Liver (tissue), 9 donors: ENCODE results near the gene CHTF18. TPM values are rescaled to one million over a fixed set of nuclear protein-coding genes. Genes with fewer than 3 reads are reported as not detected.
"Not testable (repeated sequence)": the region's sequence is repeated elsewhere in the genome, so short reads cannot be mapped to it uniquely, and the experiment has no call there.

Experiments
- DNase-seq: peaks from one replicate; pipeline ENCODE4 v3.0.0-alpha.2; 2017; ENCODE audit warnings: low spot score
- H3K27ac ChIP-seq, 2 donors: one replicate each; pipeline ENCODE4 v1.7.0; 2013; ENCODE audit warnings: inconsistent platforms in 2 of 2, low read length in 2 of 2, control low read depth in 1 of 2, low read depth in 1 of 2, mild to moderate bottlenecking in 1 of 2
- H3K27me3 ChIP-seq, 4 donors: one replicate each; pipeline versions ENCODE4 v1.6.1 to v1.7.0; 2013; ENCODE audit warnings: low read length in 3 of 4, inconsistent platforms in 1 of 4, mild to moderate bottlenecking in 1 of 4, moderate library complexity in 1 of 4; ENCODE audit not compliant: control insufficient read depth in 4 of 4, insufficient read depth in 4 of 4
- H3K36me3 ChIP-seq, 4 donors: one replicate each; pipeline versions ENCODE4 v1.6.1 to v1.7.0; 2013; ENCODE audit warnings: low read length in 3 of 4, mild to moderate bottlenecking in 3 of 4, low read depth in 1 of 4, moderate library complexity in 1 of 4; ENCODE audit not compliant: control insufficient read depth in 4 of 4, insufficient read depth in 3 of 4
- H3K4me1 ChIP-seq, 4 donors: one replicate each; pipeline versions ENCODE4 v1.6.1 to v1.7.0; 2013; ENCODE audit warnings: low read length in 3 of 4, mild to moderate bottlenecking in 3 of 4, moderate library complexity in 1 of 4; ENCODE audit not compliant: control insufficient read depth in 4 of 4, insufficient read depth in 4 of 4
- H3K4me3 ChIP-seq, 3 donors: one replicate each; pipeline versions ENCODE4 v1.6.1 to v1.7.0; 2013; ENCODE audit warnings: low read length in 3 of 3, control low read depth in 1 of 3, low read depth in 1 of 3, mild to moderate bottlenecking in 1 of 3
- H3K9ac ChIP-seq, 2 donors: one replicate each; pipeline ENCODE4 v1.7.0; 2013; ENCODE audit warnings: low read length in 2 of 2, mild to moderate bottlenecking in 2 of 2, moderate library complexity in 2 of 2, control low read depth in 1 of 2, low read depth in 1 of 2
- H3K9me3 ChIP-seq, 4 donors: one replicate each; pipeline versions ENCODE4 v1.6.1 to v1.7.0; 2013; ENCODE audit warnings: low read length in 3 of 4; ENCODE audit not compliant: control insufficient read depth in 4 of 4
- EGR1 ChIP-seq, 2 donors: IDR thresholded peaks; 2 replicates each; pipeline ENCODE4 v1.6.1; 2016 to 2018; ENCODE audit warnings: antibody characterized with exemption in 2 of 2, low read depth in 2 of 2
- FOXA2 ChIP-seq: IDR thresholded peaks from 2 replicates; pipeline ENCODE4 v1.6.1; 2016; ENCODE audit warnings: antibody characterized with exemption
- HNF4A ChIP-seq, 2 donors: conservative IDR thresholded peaks; 2 replicates each; pipeline ENCODE4 v1.6.1; 2016; ENCODE audit warnings: antibody characterized with exemption in 2 of 2, mild to moderate bottlenecking in 2 of 2
- HNF4G ChIP-seq: IDR thresholded peaks from 2 replicates; pipeline ENCODE4 v1.6.1; 2016; ENCODE audit warnings: antibody characterized with exemption
- JUND ChIP-seq, 2 donors: IDR thresholded peaks; 2 replicates each; pipeline ENCODE4 v1.6.1; 2016; ENCODE audit warnings: antibody characterized with exemption in 2 of 2
- NR2F2 ChIP-seq: IDR thresholded peaks from 2 replicates; pipeline ENCODE4 v1.6.1; 2016; ENCODE audit warnings: antibody characterized with exemption
- RAD21 ChIP-seq, 2 donors: IDR thresholded peaks; 2 replicates each; pipeline ENCODE4 v1.6.1; 2016; ENCODE audit warnings: antibody characterized with exemption in 2 of 2, mild to moderate bottlenecking in 2 of 2
- RXRA ChIP-seq, 2 donors: IDR thresholded peaks; 2 replicates each; pipeline ENCODE4 v1.6.1; 2017 to 2018; ENCODE audit warnings: antibody characterized with exemption in 2 of 2, mild to moderate bottlenecking in 1 of 2
- SP1 ChIP-seq: IDR thresholded peaks from 2 replicates; pipeline ENCODE4 v1.6.1; 2018; ENCODE audit warnings: antibody characterized with exemption, mild to moderate bottlenecking
- TAF1 ChIP-seq: conservative IDR thresholded peaks from 2 replicates; pipeline ENCODE4 v1.6.1; 2016; ENCODE audit warnings: antibody characterized with exemption, mild to moderate bottlenecking
- YY1 ChIP-seq: IDR thresholded peaks from 2 replicates; pipeline ENCODE4 v1.6.1; 2016; ENCODE audit warnings: antibody characterized with exemption, mild to moderate bottlenecking
- WGBS: extraction: QIAGEN DNeasy Blood & Tissue Kit; methylation state at CpG from one replicate; pipeline ENCODE4 v1.1.7; 2013; 5-methylcytosine and 5-hydroxymethylcytosine counted together
- polyA plus RNA-seq, 2 donors: library from polyadenylated mRNA; stranded (reverse) in 1 of 2; unstranded in 1 of 2; fragments of 200-250 nt in 1 of 2; fragments of >200 nt in 1 of 2; fragmentation: Nextera tagmentation in 1 of 2; extraction: Ambion mirVana in 1 of 2; gene quantifications; one replicate each; pipeline versions ENCODE4 v1.2.1 to v1.2.3, GENCODE V29; 2013 to 2015
- total RNA-seq, 2 donors: library from RNA; depleted of rRNA; stranded (reverse); fragments of >200 nt; gene quantifications; one replicate each; pipeline ENCODE4 v1.2.3, GENCODE V29; 2014
- TF ChIP-seq, protein P1 (sequence below): fragments of 150-350 bp; IDR thresholded peaks from 2 replicates; pipeline ENCODE4 v1.5.1; 2017; ENCODE audit warnings: improper control_type of control experiment, low read depth, low read length; ENCODE audit not compliant: missing input control
- TF ChIP-seq, protein P2 (sequence below): IDR thresholded peaks from 2 replicates; pipeline ENCODE4 v1.6.1; 2016; ENCODE audit warnings: antibody characterized with exemption
- TF ChIP-seq, protein P3 (sequence below): IDR thresholded peaks from 2 replicates; pipeline ENCODE4 v1.6.1; 2016; ENCODE audit warnings: antibody characterized with exemption
- TF ChIP-seq, protein P4 (sequence below): IDR thresholded peaks from 2 replicates; pipeline ENCODE4 v1.6.1; 2016; ENCODE audit warnings: antibody characterized with exemption
- donor health status: healthy.
- donor health status: healthy.
- donor health status: healthy.
- donor health status: healthy.
- donor health status: healthy.

Gene CHTF18
- total and polyA plus RNA-seq, 4 donors: 1.7 to 15.6 (median 3.9) TPM

DNA sequence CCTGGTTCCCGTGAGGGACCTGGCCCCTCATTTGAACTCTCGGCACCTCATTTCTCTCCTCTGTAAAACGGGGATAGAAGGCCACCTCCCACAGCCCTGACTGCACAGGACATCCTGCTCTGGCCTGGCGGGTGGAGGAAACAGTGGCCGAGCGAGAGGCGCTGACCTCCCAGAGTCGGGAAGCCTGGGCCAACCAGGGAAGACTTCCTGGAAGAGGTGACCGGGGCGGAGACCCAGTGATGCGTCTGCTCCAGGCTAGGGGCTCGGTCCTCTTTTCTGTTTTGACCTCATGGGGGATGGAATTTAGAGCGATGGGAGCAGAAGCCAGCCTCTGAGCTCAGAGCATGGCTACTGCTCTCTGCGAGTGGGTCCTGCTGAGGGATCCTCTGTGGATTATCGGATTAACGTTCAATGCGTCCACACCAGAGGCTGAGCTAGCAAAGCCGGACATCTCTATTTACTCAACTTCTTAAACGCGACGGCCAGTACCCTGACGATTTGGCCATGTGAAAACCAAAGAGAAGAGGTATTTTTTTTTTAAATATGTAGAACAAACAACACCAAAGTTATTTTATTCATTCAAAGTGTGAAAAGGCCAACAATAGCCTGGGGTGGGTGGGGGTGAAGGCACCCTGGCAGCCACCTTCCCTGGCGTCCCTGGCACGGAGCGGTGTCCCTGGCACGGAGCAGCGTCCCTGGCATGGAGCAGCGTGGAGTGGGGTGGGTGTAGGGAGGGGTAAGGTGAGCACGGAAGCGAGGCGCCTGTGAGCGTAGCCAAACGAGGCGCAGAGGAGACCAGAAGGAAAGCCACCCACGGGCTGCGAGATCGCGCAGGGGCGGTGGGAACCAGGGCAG is 37.0 kb upstream of the CHTF18 start:
- Histone ChIP-seq H3K27ac (no peak overlapping the region), H3K9ac (no peak overlapping the region), H3K4me3 (no peak overlapping the region), H3K27me3 (no peaks in the 10 kb centered on the region), H3K4me1 (no peaks in the 10 kb centered on the region), H3K9me3 (peaks cover 0 to 2% (median 0%) of the 10 kb centered on the region in 4 donors), H3K36me3 (no peaks in the 10 kb centered on the region)
- WGBS: 52% methylated on average over 39 of the region's 39 CpGs
- no peak for TF ChIP-seq EGR1 (IDR thresholded peaks at IDR 0.05; ENCODE audit: low read depth in 2 of 2)
- TF ChIP-seq, protein P1, sequence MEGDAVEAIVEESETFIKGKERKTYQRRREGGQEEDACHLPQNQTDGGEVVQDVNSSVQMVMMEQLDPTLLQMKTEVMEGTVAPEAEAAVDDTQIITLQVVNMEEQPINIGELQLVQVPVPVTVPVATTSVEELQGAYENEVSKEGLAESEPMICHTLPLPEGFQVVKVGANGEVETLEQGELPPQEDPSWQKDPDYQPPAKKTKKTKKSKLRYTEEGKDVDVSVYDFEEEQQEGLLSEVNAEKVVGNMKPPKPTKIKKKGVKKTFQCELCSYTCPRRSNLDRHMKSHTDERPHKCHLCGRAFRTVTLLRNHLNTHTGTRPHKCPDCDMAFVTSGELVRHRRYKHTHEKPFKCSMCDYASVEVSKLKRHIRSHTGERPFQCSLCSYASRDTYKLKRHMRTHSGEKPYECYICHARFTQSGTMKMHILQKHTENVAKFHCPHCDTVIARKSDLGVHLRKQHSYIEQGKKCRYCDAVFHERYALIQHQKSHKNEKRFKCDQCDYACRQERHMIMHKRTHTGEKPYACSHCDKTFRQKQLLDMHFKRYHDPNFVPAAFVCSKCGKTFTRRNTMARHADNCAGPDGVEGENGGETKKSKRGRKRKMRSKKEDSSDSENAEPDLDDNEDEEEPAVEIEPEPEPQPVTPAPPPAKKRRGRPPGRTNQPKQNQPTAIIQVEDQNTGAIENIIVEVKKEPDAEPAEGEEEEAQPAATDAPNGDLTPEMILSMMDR: no peak
- TF ChIP-seq, protein P2, sequence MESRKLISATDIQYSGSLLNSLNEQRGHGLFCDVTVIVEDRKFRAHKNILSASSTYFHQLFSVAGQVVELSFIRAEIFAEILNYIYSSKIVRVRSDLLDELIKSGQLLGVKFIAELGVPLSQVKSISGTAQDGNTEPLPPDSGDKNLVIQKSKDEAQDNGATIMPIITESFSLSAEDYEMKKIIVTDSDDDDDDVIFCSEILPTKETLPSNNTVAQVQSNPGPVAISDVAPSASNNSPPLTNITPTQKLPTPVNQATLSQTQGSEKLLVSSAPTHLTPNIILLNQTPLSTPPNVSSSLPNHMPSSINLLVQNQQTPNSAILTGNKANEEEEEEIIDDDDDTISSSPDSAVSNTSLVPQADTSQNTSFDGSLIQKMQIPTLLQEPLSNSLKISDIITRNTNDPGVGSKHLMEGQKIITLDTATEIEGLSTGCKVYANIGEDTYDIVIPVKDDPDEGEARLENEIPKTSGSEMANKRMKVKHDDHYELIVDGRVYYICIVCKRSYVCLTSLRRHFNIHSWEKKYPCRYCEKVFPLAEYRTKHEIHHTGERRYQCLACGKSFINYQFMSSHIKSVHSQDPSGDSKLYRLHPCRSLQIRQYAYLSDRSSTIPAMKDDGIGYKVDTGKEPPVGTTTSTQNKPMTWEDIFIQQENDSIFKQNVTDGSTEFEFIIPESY: no peak
- no peak for TF ChIP-seq RAD21 (IDR thresholded peaks at IDR 0.05)
- no peak for TF ChIP-seq JUND (IDR thresholded peaks at IDR 0.05)
- TF ChIP-seq YY1: no peak
- TF ChIP-seq RXRA (IDR thresholded peaks at IDR 0.05): no peak
- TF ChIP-seq FOXA2: no peak
- no peak for TF ChIP-seq TAF1
- TF ChIP-seq HNF4A (conservative IDR thresholded peaks at IDR 0.05): no peak
- TF ChIP-seq, protein P3, sequence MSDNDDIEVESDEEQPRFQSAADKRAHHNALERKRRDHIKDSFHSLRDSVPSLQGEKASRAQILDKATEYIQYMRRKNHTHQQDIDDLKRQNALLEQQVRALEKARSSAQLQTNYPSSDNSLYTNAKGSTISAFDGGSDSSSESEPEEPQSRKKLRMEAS: no peak
- TF ChIP-seq, protein P4, sequence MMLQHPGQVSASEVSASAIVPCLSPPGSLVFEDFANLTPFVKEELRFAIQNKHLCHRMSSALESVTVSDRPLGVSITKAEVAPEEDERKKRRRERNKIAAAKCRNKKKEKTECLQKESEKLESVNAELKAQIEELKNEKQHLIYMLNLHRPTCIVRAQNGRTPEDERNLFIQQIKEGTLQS: no peak
- no peak for TF ChIP-seq NR2F2
- no peak for TF ChIP-seq HNF4G
- DNase-seq: no peak

DNA sequence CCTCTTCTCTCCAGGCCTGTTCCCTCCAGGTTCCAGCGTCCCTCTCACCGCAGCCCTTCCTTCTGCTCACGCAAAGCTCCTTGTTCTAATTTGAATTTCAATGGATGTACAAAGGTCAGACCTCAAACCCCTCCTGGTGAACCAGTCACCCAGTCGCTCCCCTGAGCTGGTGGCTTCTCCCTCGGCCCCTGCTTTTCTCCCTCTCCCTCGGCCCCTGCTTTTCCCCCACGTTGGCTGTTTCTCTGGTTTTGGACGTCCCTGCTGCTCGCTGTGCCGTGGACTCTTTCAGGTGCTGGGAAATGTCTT is 36.5 kb upstream of the CHTF18 start:
- WGBS: 23% methylated on average over 10 of the region's 10 CpGs

DNA sequence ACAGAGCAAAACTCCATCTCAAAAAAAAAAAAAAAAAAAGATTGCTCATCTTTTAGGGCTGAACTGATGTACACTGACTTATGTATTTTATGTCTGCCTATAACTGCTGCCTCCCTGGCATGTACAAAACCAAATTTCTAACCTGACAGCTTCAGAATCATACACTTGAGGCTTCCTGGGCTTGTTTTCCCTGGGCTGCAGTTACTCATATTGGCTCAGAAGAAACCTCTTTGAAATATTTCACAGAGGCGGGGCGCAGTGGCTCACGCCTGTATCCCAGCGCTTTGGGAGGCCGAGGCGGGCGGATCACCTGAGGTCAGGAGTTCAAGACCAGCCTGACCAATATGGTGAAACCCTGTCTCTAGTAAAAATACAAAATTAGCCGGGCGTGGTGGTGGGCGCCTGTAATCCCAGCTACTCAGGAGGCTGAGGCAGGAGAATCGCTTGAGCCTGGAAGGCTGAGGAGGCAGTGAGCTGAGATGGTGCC is 34.3 kb upstream of the CHTF18 start:
- not testable (repeated sequence) for H3K4me1 ChIP-seq, H3K9me3 ChIP-seq, DNase-seq, H3K27ac ChIP-seq, H3K9ac ChIP-seq, H3K27me3 ChIP-seq, H3K4me3 ChIP-seq, H3K36me3 ChIP-seq
- 78% methylated on average over 11 of the region's 11 CpGs for WGBS

More for the DNA sequence above, 36.5 kb upstream of the CHTF18 start:
- no peak overlapping the region for H3K9ac ChIP-seq
- no peaks in the 10 kb centered on the region for H3K27me3 ChIP-seq
- H3K36me3 ChIP-seq: no peaks in the 10 kb centered on the region
- H3K9me3 ChIP-seq: peaks cover 0 to 5% (median 0%) of the 10 kb centered on the region in 4 donors
- H3K27ac ChIP-seq: no peak overlapping the region
- no peak overlapping the region for H3K4me3 ChIP-seq
- no peaks in the 10 kb centered on the region for H3K4me1 ChIP-seq
- TF ChIP-seq NR2F2: no peak
- TF ChIP-seq, protein P1: no peak
- TF ChIP-seq EGR1 (IDR thresholded peaks at IDR 0.05; ENCODE audit: low read depth in 2 of 2): no peak
- no peak for TF ChIP-seq RAD21 (IDR thresholded peaks at IDR 0.05)
- no peak for TF ChIP-seq YY1
- no peak for TF ChIP-seq SP1
- TF ChIP-seq HNF4A (conservative IDR thresholded peaks at IDR 0.05): no peak
- TF ChIP-seq HNF4G: no peak
- TF ChIP-seq, protein P3: no peak
- TF ChIP-seq RXRA (IDR thresholded peaks at IDR 0.05): no peak
- DNase-seq: no peak
